GM21367 (cell line): ENCODE results near the gene ST6GALNAC3.

ENCODE experiments used
- ATAC-seq: cut with Tn5 transposase; IDR thresholded peaks from one replicate; pipeline ENCODE4 v1.9.1; 2021; ENCODE audit not compliant: unreplicated experiment

ST6GALNAC3 gene

DNA sequence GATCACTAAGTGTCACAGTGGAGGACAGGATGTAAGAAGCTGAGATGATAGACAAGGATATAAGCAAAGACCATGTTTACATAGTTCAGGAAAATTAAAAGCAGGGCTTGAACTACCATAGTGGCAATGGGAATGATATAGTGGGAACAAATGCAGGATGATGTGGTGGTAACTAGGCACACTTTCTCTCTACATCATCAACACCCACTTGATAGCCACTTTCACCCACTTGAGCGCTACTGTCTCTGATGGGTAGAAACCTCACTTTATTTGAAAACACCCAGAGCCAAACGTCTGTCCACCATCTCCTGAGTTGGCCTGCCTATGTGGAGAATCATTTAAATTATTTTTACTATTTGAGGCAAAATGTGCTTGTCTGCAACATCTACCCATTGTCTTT is 487.7 kb downstream of the ST6GALNAC3 start:
- no peak for ATAC-seq

GRCh38 chr1:76568573-76569238 is 494.2 kb downstream of the ST6GALNAC3 start:
- ATAC-seq, result no peak

- ATAC-seq, result no peak
Measured at GRCh38 chr1:76571248-76571647, 496.7 kb downstream of the ST6GALNAC3 start.

GRCh38 chr1:76572229-76572628 is 497.7 kb downstream of the ST6GALNAC3 start:
- no peak for ATAC-seq

GRCh38 chr1:76576876-76577524 is 502.5 kb downstream of the ST6GALNAC3 start:
- ATAC-seq, result no peak

DNA sequence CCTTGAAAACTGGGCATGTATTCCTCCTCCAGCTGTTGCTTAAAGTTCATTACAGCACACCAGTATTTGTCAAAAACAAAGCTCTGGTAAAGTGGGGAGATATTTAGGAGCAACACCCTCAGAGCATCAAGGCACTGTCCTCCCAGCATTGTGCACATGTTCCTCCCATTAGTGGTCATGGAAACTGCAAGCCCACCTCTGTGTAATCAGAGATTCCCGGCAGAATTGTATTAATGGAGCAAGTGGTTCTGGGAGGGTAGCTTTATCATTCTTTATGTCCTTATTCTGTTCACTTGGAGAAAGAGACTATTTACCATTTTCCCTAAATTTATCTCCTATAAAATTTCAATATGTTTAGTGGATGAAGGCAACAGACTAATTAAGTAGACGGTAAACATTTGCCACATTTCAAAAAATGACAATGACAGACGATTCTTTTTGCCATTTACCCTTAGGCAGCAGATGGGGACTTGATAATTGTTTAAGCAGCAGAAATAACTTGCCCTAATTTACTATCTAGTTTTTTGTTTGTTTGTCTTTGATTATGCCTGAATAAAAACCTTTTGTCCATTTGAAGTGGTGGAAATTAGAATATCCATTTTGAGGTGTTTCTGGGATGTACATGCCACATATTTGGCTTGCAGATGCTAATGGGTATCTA is 503.1 kb downstream of the ST6GALNAC3 start:
- no peak for ATAC-seq

GRCh38 chr1:76580206-76580605 is 505.7 kb downstream of the ST6GALNAC3 start:
- ATAC-seq, result no peak

GRCh38 chr1:76581712-76582111 is 507.2 kb downstream of the ST6GALNAC3 start:
- no peak for ATAC-seq

GRCh38 chr1:76583235-76583868 is 508.8 kb downstream of the ST6GALNAC3 start:
- no peak for ATAC-seq

DNA sequence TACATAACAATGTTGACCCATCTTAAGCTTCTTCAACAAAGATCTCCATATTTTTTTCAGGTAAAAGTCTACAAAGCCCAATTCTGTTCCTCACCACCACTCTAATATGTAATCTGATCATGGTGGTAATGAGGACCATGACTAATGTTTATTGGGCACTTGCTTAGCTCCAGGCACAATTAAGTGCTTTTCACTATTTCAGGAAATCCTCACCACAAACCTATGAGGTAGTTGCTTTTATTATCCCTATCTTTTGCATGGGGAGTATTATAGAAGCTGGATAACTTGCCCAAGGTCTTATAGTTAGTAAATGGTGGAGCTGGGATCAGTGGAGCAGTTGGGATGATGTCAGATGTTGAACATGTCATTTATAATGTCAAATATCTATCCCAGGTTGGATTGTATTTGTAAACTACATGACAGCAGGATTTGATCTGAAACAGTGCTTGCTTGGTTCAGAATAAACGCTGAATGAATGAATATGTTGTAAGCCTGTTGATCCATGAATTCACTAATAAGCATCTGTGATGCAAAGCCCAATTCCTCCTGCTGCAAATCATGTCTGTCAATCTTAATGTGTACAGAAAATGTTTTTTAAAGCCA is 509.4 kb downstream of the ST6GALNAC3 start:
- ATAC-seq, result no peak

GRCh38 chr1:76585980-76586674 is 511.6 kb downstream of the ST6GALNAC3 start:
- no peak for ATAC-seq

GRCh38 chr1:76587212-76587611 is 512.7 kb downstream of the ST6GALNAC3 start:
- no peak for ATAC-seq

DNA sequence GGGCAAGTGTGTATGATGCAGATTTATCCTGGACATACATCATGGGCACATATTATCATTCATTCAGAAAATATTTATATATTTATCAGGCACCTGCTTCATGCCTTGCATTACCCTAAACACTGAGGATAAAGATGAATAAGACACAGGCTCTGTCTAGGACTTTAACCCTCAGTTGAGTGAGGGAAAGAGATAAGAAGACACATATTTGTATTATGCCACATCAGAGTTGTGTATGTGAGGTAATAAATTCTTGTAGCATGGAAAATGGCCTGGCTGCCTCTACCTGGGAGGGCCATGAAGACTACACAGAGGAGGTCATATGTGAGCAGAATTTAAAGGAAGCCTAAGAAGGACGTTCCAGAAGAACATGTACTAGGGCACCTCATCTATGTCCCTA is 516.9 kb downstream of the ST6GALNAC3 start:
- no peak for ATAC-seq

- no peak for ATAC-seq
Measured at GRCh38 chr1:76591963-76592362, 517.4 kb downstream of the ST6GALNAC3 start.

DNA sequence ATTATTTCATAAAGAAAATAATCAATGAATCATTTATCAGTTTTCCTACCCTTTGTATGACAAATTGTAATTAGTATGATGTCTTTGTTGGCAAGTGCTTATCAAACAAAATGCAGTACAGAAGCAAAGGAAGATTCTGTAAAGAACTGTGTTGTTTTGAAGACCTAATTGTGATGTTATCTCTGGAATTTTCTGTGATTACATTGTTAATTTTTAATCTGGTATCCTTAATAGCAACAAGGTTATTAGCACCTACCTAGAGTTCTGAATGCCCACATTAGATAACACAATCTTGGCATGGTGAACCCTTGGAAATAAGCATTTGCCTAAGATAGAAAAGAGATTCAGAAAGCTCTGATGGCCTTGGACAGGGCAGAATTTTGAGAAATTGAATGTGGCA is 518.6 kb downstream of the ST6GALNAC3 start:
- ATAC-seq, result no peak

GRCh38 chr1:76593618-76594017 is 519.1 kb downstream of the ST6GALNAC3 start:
- no peak for ATAC-seq

- no peak for ATAC-seq
Measured at GRCh38 chr1:76595024-76595423, 520.5 kb downstream of the ST6GALNAC3 start.

DNA sequence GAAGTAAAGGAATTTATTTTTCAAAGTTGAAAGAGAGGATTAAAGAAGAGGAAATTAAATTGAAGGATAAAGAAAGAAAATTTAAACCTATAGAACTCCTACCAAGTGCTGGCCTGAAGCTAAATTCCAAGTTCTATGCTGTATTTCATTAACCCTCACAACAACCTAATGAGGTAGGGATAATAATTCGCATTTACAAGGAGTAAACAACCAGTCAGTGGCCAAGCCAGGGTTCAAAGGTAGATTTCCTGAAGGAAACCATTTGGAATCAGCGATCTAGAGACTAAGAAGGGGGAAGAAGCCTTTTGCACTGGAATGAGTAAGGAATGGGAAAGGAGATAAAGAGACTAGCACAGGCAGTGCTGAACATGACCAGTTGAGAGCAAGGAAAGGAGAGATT is 526.9 kb downstream of the ST6GALNAC3 start:
- ATAC-seq, result no peak

DNA sequence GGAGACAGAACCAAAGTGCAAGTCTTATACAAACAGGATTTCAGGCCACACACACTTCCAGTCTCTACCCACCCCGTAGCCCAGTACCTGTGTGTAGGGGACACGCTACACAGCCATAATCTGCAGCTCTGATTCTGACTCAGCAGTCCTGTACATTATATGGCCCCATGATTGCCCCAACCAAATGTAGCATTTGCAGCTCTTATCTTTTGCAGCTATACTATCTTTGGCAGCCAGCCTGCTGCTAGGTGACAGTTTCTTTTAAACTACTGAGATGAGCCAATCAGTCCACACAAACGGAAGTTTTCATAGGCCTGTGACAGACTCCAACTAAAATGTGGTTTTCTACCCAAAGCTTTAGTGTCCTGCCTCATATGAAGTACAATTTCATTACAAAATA is 533.2 kb downstream of the ST6GALNAC3 start:
- ATAC-seq, result no peak

DNA sequence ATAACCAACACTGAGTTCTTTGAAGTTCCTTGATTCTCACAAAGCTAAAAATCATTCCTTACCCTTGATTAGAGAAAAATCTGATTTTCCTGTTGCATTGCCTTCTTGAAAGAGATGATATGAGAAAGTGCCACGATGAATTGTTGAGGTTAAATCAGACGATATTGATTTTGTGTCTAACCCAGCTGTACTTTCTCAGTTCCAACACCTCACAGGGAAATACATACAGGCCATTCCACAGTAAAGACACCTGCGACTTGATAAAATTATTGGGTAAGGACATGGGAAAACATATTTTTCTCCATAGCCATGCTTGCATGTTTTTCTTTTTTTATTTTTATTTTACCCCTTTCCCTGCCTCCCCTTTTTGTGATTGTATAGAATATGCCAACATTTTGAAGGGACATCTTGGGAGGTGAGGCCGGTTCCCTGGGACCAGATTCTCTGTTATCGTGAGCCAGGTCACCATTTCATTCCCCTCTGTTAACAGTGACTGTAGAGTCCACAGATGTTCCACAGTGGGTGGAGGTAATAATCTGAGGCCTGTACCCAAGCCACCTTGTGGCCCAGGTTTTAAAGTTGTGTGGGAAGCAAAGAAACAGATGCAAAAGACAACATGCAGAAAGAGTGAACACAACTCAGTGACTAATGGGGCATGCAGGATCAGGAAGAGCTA is 537.4 kb downstream of the ST6GALNAC3 start:
- no peak for ATAC-seq
